ENCODE data around the gene KLHL28.

Gene KLHL28

DNA sequence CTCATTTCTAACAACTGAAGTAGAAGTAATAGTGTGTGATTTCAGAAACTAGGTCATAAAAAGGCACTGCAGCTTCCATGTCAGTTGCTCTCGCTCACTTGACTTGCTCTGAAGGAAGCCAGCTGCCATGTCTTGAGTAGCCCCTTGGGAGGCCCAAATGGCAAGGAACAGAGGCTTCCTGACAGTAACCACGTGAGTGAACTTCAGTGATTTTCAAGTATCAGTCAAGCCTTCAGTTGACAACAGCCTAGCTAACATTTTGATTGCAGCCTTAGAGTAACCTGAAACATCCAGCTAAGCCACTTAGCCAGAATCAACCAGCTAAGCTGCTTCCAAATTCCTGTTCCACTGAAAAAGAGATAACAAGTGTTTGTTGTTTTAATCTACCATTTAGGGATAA is 26.9 kb upstream of the KLHL28 start:
- H3K9me3 ChIP-seq (ENCODE audit: insufficient read depth, low read length) = peaks cover 9% of the 10 kb centered on the region
- no peak overlapping the region for H3K4me2 ChIP-seq (ENCODE audit: low read depth, low read length, poor library complexity, severe bottlenecking)
- no peak for TF ChIP-seq EZH2phosphoT487 (conservative IDR thresholded peaks at IDR 0.05; ENCODE audit: low read length)
- TF ChIP-seq CTCF (IDR thresholded peaks at IDR 0.05; ENCODE audit: insufficient read depth, low read length, poor library complexity, severe bottlenecking) = no peak
- H3F3A ChIP-seq (ENCODE audit: insufficient read depth) = no peaks in the 10 kb centered on the region
- H3K9ac ChIP-seq (ENCODE audit: low read length) = no peak overlapping the region
- H3K9me2 ChIP-seq (replicated peaks; ENCODE audit: insufficient read depth, low read length) = no peaks in the 10 kb centered on the region
- H3K27ac ChIP-seq (ENCODE audit: low read depth, low read length) = no peak overlapping the region
- H3K36me3 ChIP-seq (ENCODE audit: low read length) = peaks cover 10% of the 10 kb centered on the region; the same call in 1 of the 2 replicates
- H3K79me2 ChIP-seq (ENCODE audit: insufficient read depth, low read length) = peaks cover 41% of the 10 kb centered on the region
- H3K4me3 ChIP-seq (ENCODE audit: insufficient read depth, low read length, poor library complexity, severe bottlenecking) = no peak overlapping the region
- H2AFZ ChIP-seq (ENCODE audit: low read depth, low read length, severe bottlenecking) = no peak overlapping the region
- no peaks in the 10 kb centered on the region for H4K20me1 ChIP-seq (ENCODE audit: low read depth, low read length)
- no peaks in the 10 kb centered on the region for H3K27me3 ChIP-seq (ENCODE audit: low read length)

GRCh38 chr14:44982594-44982993 is 20.8 kb upstream of the KLHL28 start:
- peaks cover 73% of the 10 kb centered on the region for H3K79me2 ChIP-seq (ENCODE audit: insufficient read depth, low read length)
- no peaks in the 10 kb centered on the region for H3K27me3 ChIP-seq (ENCODE audit: low read length)
- H3F3A ChIP-seq (ENCODE audit: insufficient read depth) = no peaks in the 10 kb centered on the region
- H3K9ac ChIP-seq (ENCODE audit: low read length) = no peak overlapping the region
- H3K4me3 ChIP-seq (ENCODE audit: insufficient read depth, low read length, poor library complexity, severe bottlenecking) = no peak overlapping the region
- no peak overlapping the region for H3K27ac ChIP-seq (ENCODE audit: low read depth, low read length)
- no peaks in the 10 kb centered on the region for H4K20me1 ChIP-seq (ENCODE audit: low read depth, low read length)
- no peaks in the 10 kb centered on the region for H3K9me3 ChIP-seq (ENCODE audit: insufficient read depth, low read length)
- 0 out of 2 replicates have a peak, but pooled peaks cover 4% of the 10 kb centered on the region for H3K36me3 ChIP-seq (ENCODE audit: low read length)
- H3K9me2 ChIP-seq (replicated peaks; ENCODE audit: insufficient read depth, low read length) = no peaks in the 10 kb centered on the region
- H3K4me2 ChIP-seq (ENCODE audit: low read depth, low read length, poor library complexity, severe bottlenecking) = no peak overlapping the region
- no peak for TF ChIP-seq EZH2phosphoT487 (conservative IDR thresholded peaks at IDR 0.05; ENCODE audit: low read length)
- no peak for TF ChIP-seq CTCF (IDR thresholded peaks at IDR 0.05; ENCODE audit: insufficient read depth, low read length, poor library complexity, severe bottlenecking)
- H2AFZ ChIP-seq (ENCODE audit: low read depth, low read length, severe bottlenecking) = no peak overlapping the region

DNA sequence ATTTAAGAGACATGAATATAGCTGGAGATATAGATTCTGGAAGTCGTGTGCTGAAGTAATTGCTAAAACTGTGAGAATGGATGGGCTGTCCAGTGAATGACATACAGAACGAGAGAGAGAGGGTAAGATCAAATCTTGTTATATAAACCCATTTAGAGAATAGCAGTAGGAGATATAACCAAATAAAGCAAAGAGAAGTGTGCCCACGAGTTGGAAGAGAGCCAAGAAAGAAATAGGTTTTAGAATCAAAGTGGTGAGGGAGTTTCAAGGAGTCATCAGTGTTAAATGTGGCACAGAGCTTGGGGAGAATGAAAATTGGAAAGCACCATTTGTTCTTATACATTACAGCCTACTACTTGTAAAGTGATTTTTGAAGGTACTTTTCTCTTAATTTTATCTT is 19.5 kb upstream of the KLHL28 start:
- Histone ChIP-seq H3K9me3 (ENCODE audit: insufficient read depth, low read length) (no peaks in the 10 kb centered on the region), H4K20me1 (ENCODE audit: low read depth, low read length) (no peaks in the 10 kb centered on the region), H3K36me3 (ENCODE audit: low read length) (0 out of 2 replicates have a peak, but pooled peaks cover 4% of the 10 kb centered on the region), H3K9me2 (replicated peaks; ENCODE audit: insufficient read depth, low read length) (no peaks in the 10 kb centered on the region), H3K4me3 (ENCODE audit: insufficient read depth, low read length, poor library complexity, severe bottlenecking) (no peak overlapping the region), H2AFZ (ENCODE audit: low read depth, low read length, severe bottlenecking) (no peak overlapping the region), H3K27me3 (ENCODE audit: low read length) (no peaks in the 10 kb centered on the region), H3K9ac (ENCODE audit: low read length) (no peak overlapping the region), H3K27ac (ENCODE audit: low read depth, low read length) (no peak overlapping the region), H3K79me2 (ENCODE audit: insufficient read depth, low read length) (peaks cover 82% of the 10 kb centered on the region), H3F3A (ENCODE audit: insufficient read depth) (no peaks in the 10 kb centered on the region), H3K4me2 (ENCODE audit: low read depth, low read length, poor library complexity, severe bottlenecking) (no peak overlapping the region)
- TF ChIP-seq CTCF (IDR thresholded peaks at IDR 0.05; ENCODE audit: insufficient read depth, low read length, poor library complexity, severe bottlenecking) (no peak), EZH2phosphoT487 (conservative IDR thresholded peaks at IDR 0.05; ENCODE audit: low read length) (no peak)
